Measurements from ENCODE around the gene RAB17.

RAB17 gene

GRCh38 chr2:237590272-237591140 is at the start of gene RAB17:
Gene RAB17 (minus strand): TSS chr2:237590734. CDS start chr2:237586154, 4,580 bp downstream.
- DNase-seq, result no peak

GRCh38 chr2:237639836-237640220 is 49.3 kb upstream of the RAB17 start:
- DNase-seq, result no peak

GRCh38 chr2:237639052-237639835 is 48.7 kb upstream of the RAB17 start:
- DNase-seq, result no peak

GRCh38 chr2:237638176-237638575 is 47.6 kb upstream of the RAB17 start:
- DNase-seq, result no peak

GRCh38 chr2:237637429-237638135 is 47.0 kb upstream of the RAB17 start:
- no peak for DNase-seq

GRCh38 chr2:237636578-237636977 is 46.0 kb upstream of the RAB17 start:
- no peak for DNase-seq

GRCh38 chr2:237633061-237633561 is 42.6 kb upstream of the RAB17 start:
- no peak for DNase-seq

GRCh38 chr2:237631801-237632585 is 41.5 kb upstream of the RAB17 start:
- DNase-seq, result no peak

GRCh38 chr2:237631007-237631785 is 40.7 kb upstream of the RAB17 start:
- DNase-seq, result no peak

- DNase-seq, result no peak
Observed at GRCh38 chr2:237630216-237631000, 39.9 kb upstream of the RAB17 start.

- DNase-seq, result no peak
Observed at GRCh38 chr2:237629739-237630138, 39.2 kb upstream of the RAB17 start.

- no peak for DNase-seq
Observed at GRCh38 chr2:237629188-237629534, 38.6 kb upstream of the RAB17 start.

GRCh38 chr2:237628247-237629187 is 38.0 kb upstream of the RAB17 start:
- DNase-seq, result no peak

GRCh38 chr2:237627441-237628246 is 37.1 kb upstream of the RAB17 start, which contains the start of gene LRRFIP1:
Gene LRRFIP1 (plus strand): TSS chr2:237627587. CDS start chr2:237627645, 58 bp downstream.
- DNase-seq, result no peak

GRCh38 chr2:237626813-237627440 is 36.4 kb upstream of the RAB17 start:
- DNase-seq, result no peak

- DNase-seq, result no peak
Observed at GRCh38 chr2:237625777-237626176, 35.2 kb upstream of the RAB17 start.

- no peak for DNase-seq
Observed at GRCh38 chr2:237625216-237625705, 34.7 kb upstream of the RAB17 start.

- no peak for DNase-seq
Observed at GRCh38 chr2:237624565-237624964, 34.0 kb upstream of the RAB17 start.
